ENCODE data around the gene MARK3.
A peak's percentile ranks its signal among the peaks of the same experiment; 100 is the strongest.

MARK3 gene

GRCh38 chr14:103520269-103520656 is 135.0 kb downstream of the MARK3 start:
- TF ChIP-seq CTCF (IDR thresholded peaks at IDR 0.05; ENCODE audit: extremely low read depth, missing control alignments), result no peak
- no peak for DNase-seq (ENCODE audit: low spot score)

GRCh38 chr14:103520657-103521437 is 135.6 kb downstream of the MARK3 start:
- peak; percentile 32 for TF ChIP-seq CTCF (IDR thresholded peaks at IDR 0.05; ENCODE audit: extremely low read depth, missing control alignments)
- DNase-seq (ENCODE audit: low spot score), result peak; percentile 87

- peak; percentile 63 for DNase-seq (ENCODE audit: low spot score)
- no peak for TF ChIP-seq CTCF (IDR thresholded peaks at IDR 0.05; ENCODE audit: extremely low read depth, missing control alignments)
Observed at GRCh38 chr14:103521438-103521950, 136.3 kb downstream of the MARK3 start.

GRCh38 chr14:103521951-103522563 is 136.8 kb downstream of the MARK3 start:
- peak; percentile 64 for DNase-seq (ENCODE audit: low spot score)
- TF ChIP-seq CTCF (IDR thresholded peaks at IDR 0.05; ENCODE audit: extremely low read depth, missing control alignments), result no peak

- no peak for TF ChIP-seq CTCF (IDR thresholded peaks at IDR 0.05; ENCODE audit: extremely low read depth, missing control alignments)
- peak; percentile 82 for DNase-seq (ENCODE audit: low spot score)
Observed at GRCh38 chr14:103522649-103523574, 137.7 kb downstream of the MARK3 start, which contains the start of gene CKB. TSS of gene CKB (minus strand) at chr14:103522830. CDS start at chr14:103522493, 337 bp downstream.

- DNase-seq (ENCODE audit: low spot score), result no peak
- no peak for TF ChIP-seq CTCF (IDR thresholded peaks at IDR 0.05; ENCODE audit: extremely low read depth, missing control alignments)
Observed at GRCh38 chr14:103523575-103523954, 138.3 kb downstream of the MARK3 start.

Data from GM20000 (cell line).